Measurements from ENCODE around the gene HPS3.

HPS3 gene

GRCh38 chr3:149162007-149162406 is 32.6 kb downstream of the HPS3 start:
- no peak for TF ChIP-seq CTCF (IDR thresholded peaks at IDR 0.05; ENCODE audit: extremely low read depth, insufficient read depth, missing control alignments)
- in situ Hi-C loops (cut with MboI; ENCODE audit: low pct_unique_long_range_greater_than_20kb, low sequenced_read_pairs, unreplicated experiment), result no loop called here
- DNase-seq (ENCODE audit: low spot score), result no peak

GRCh38 chr3:149163066-149163465 is 33.6 kb downstream of the HPS3 start:
- no peak for TF ChIP-seq CTCF (IDR thresholded peaks at IDR 0.05; ENCODE audit: extremely low read depth, insufficient read depth, missing control alignments)
- in situ Hi-C loops (cut with MboI; ENCODE audit: low pct_unique_long_range_greater_than_20kb, low sequenced_read_pairs, unreplicated experiment), result no loop called here
- DNase-seq (ENCODE audit: low spot score), result no peak

GRCh38 chr3:149167898-149168297 is 38.5 kb downstream of the HPS3 start:
- no peak for DNase-seq (ENCODE audit: low spot score)
- in situ Hi-C loops (cut with MboI; ENCODE audit: low pct_unique_long_range_greater_than_20kb, low sequenced_read_pairs, unreplicated experiment), result no loop called here
- TF ChIP-seq CTCF (IDR thresholded peaks at IDR 0.05; ENCODE audit: extremely low read depth, insufficient read depth, missing control alignments), result no peak

- no peak for DNase-seq (ENCODE audit: low spot score)
- TF ChIP-seq CTCF (IDR thresholded peaks at IDR 0.05; ENCODE audit: extremely low read depth, insufficient read depth, missing control alignments), result no peak
- in situ Hi-C loops (cut with MboI; ENCODE audit: low pct_unique_long_range_greater_than_20kb, low sequenced_read_pairs, unreplicated experiment), result no loop called here
Measured at GRCh38 chr3:149170672-149171071, 41.2 kb downstream of the HPS3 start.

GRCh38 chr3:149174901-149175300 is 45.5 kb downstream of the HPS3 start:
- no peak for TF ChIP-seq CTCF (IDR thresholded peaks at IDR 0.05; ENCODE audit: extremely low read depth, insufficient read depth, missing control alignments)
- in situ Hi-C loops (cut with MboI; ENCODE audit: low pct_unique_long_range_greater_than_20kb, low sequenced_read_pairs, unreplicated experiment), result no loop called here
- DNase-seq (ENCODE audit: low spot score), result peak; percentile 24

GRCh38 chr3:149177122-149177521 is 47.7 kb downstream of the HPS3 start:
- in situ Hi-C loops (cut with MboI; ENCODE audit: low pct_unique_long_range_greater_than_20kb, low sequenced_read_pairs, unreplicated experiment), result no loop called here
- no peak for TF ChIP-seq CTCF (IDR thresholded peaks at IDR 0.05; ENCODE audit: extremely low read depth, insufficient read depth, missing control alignments)

GRCh38 chr3:149179220-149179619 is 49.8 kb downstream of the HPS3 start:
- no peak for DNase-seq (ENCODE audit: low spot score)
- in situ Hi-C loops (cut with MboI; ENCODE audit: low pct_unique_long_range_greater_than_20kb, low sequenced_read_pairs, unreplicated experiment), result no loop called here

More at GRCh38 chr3:149177122-149177521, 47.7 kb downstream of the HPS3 start:
- DNase-seq (ENCODE audit: low spot score), result no peak

More at GRCh38 chr3:149179220-149179619, 49.8 kb downstream of the HPS3 start:
- TF ChIP-seq CTCF (IDR thresholded peaks at IDR 0.05; ENCODE audit: extremely low read depth, insufficient read depth, missing control alignments), result no peak

Measured in GM13977 (cell line).